Stimulated activated CD4-positive, alpha-beta T cell treated with anti-CD3 and anti-CD28 coated beads, Interleukin-15, amount 100 ng/mL, for 24 hours (primary cell): ENCODE measurements around the gene SMIM20.

ENCODE experiments used
- DNase-seq: peaks from one replicate; pipeline ENCODE4 v3.0.0-alpha.2; 2020

SMIM20 gene

DNA sequence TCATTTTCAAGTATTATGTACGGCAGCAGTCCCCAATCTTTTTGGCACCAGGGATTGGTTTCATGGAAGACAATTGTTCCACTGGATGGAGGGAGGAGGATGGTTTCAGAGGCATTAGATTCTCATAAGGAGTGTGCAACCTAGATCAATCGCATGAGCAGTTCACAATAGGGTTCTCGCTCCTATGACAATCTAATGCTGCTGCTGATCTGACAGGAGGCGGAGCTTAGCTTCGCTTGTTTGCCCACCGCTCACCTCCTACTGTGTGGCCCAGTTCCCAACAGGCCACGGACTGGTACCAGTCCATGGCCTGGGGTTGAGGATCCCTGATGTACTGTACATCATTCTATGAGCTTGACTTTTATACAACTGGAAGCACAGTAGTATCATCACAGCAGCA lies 48.4 kb downstream of the SMIM20 start:
- DNase-seq: no peak

DNA sequence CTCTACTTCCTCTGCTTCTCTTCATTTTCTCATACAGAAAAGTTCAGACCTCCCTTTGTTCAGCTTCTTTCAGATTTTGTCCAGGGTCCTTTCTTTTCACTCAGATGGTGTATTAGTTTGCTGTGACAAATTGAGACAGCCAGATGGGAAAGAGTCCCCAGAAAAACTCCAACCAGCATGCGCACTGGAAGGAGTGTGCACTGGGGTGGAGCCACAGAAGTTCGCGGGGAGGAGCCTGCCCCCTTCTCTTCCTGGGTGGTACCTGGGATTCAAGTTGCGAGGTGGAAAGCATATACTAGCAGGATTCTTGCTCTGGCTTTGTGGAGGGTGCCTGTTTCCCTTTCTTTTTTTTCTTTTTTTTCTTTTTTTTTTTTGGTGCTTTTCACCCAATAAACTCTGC lies 51.6 kb downstream of the SMIM20 start:
- DNase-seq: no peak

DNA sequence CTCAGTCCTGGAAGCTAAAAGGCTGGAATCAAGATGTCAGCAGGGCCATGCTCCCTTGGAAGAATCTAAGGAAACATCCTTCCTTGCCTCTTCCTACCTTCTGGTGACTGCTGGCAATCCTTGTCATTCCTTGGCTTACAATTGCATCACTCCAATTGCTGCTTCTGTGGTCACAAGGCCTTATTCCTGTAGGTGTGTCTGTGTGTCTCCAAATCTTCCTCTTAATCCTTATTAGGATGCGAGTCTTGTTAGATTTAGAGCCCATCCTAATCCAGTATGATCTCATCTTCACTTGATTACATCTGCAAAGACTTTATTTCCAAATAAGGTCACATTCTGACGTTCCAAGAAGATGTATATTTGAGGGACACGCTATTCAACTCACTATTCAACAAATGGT lies 52.2 kb downstream of the SMIM20 start:
- DNase-seq: no peak

DNA sequence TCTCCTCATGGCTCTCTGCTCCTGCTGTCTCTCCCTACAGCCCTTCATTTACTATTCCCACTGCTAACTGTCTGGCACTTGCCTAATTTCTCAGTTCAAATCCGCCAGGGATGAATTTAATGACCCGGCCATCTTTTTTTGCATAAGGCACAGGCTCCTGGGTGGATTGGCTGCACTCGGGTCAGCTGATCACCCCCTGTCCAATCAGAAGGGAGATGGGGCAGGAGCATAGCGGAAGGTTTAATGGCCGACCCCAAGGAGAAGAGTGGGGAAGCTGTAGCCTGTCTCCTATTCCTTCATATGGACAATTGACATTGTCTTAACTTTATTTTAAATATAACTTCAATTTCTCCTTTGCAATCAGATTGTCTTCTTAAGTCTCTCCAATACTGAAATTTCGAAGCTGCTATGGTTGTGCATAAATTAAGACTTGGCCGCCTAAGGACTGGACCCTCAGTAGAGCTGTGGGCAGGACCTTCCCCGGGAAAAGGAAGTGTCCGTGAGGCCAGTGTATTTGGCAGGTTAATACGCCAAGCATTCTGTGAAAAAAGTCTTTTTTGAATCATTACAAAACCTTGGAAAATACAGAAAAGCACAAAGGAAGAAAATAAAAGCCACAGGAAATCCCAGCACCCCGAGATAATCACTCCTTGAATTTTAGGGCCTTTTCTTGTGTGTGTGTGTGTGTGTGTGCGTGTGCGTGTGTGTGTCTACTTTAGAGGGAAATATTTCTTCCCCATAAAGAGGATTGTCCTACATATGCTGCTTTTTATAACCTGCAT lies 55.5 kb downstream of the SMIM20 start:
- no peak for DNase-seq

DNA sequence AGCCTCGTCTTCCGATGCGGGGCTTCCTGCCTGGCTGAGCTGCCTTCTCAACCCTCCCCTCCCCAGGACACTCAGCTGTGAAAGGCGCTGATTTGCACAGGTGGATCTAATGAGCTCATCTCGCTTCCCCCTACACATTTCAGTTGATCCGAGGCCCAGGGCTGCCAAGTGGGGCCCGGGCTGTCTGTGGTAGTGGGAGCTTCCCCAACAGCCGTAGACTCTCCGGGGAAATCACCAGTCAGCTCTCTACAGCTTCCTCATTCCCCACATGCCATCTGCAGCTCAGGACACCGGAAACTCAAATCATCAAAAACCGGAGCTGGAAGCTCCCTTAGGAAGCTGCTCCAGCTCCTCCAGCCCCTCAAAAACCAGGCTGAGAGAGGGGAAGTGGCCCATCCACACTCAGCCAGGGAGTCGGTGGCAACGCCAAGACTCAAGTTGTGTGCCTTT lies 56.2 kb downstream of the SMIM20 start:
- no peak for DNase-seq

DNA sequence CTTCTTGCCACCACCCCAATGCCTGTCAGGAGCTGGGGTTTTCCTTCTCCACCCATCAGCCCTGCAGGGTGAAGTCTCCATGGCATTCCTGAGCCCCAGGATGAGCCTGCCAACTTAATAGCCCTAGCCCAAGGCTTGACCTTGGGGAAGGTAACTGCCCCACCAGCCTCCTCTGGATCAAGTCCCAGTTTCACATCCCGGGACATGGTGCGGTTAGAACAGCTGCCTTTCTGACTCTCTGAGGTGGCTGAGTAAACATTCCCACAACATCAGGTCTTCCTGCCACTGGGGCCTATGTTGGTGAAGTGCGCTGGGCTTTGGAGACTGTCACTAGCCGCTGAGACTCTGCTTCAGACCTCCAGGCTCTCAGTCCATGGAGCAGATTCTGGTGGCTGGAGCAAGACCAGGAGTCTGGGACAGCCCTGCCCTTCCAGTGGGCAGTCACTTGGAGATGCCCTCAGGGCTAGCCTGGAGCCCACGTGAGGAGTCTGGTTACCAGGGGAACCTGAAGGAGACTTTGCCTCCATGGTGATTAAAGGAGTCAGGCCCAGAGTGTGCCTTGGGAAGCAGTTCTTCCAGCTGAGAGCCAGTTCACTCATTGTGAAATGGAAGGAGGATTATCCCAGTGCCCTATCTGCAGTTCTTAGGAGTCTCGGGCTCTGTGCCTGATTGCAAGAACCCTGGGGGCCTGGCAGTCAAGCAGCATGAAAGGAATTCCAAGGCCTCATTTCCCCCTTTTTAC lies 56.8 kb downstream of the SMIM20 start:
- DNase-seq: no peak

DNA sequence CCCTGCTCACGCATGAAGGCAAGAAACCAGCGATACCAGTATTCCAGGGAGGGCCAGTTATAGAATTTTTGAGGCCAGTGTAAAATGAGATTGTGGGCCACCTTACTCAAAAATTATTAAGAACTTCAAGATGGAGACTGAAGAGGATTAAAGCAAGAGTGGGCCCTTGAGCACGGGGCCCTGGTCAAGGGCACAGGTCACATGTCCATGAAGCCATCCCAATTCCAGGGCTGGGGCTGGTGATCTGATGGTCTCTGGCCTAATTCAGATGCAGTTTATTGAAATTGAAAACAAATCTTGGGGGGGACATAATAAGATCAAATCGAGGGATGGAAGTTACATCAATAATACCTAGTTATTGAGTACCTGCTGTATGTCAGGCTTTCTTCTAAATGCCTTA lies 58.3 kb downstream of the SMIM20 start:
- DNase-seq: no peak

DNA sequence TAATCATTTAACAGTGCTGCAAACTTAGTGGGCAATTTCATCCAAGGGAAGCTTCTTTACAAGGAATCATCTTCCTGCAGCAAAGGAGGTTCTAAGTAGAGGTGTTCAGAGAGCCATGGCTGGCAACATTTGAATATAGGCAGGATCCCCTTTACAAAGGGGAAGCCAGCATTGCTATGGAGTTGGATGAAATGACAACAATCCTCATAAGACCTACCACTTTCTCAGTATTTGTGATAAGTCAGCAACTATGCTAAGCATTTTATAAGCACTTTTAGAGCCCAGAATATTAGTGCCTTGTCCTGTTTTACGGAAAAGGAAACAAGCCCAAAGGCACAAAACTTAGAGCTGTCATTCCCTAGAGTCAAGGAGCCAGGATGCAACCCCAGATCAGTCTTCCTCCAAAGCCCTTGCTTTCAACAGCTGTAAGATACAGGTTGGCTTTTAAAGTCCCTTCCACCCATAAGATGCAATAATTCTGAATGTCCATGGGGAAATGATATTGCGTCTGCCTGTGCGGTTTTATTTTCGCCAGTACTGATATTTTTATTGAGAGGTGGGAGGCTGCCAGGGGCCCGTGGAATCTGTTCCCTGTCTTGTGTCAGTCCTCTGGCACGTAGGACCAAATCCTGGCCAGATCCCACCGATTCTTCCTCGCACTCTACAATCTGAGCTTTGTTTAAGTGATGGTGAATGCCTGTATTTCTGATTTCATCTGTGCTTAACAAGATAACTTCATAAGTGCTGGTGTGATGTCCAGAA lies 59.1 kb downstream of the SMIM20 start:
- no peak for DNase-seq

DNA sequence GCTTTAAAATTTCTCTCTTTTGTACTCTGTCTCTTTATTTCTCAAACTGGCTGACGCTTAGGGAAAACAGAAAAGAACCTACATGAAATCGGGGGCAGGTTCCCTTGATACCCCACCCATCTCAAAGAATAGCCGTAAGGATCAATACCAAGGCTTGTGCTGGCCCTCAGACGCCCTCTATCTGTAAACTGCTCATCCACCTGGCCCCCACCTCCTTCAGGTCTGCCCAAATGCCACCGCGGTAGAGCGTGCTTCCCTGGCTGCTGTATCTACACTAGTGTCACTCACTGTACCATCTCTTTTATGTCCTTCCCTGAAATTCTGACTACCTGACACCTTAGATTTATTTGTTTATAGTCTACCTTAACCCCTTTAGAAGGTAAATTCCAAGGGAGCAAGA lies 62.8 kb downstream of the SMIM20 start:
- DNase-seq: no peak

DNA sequence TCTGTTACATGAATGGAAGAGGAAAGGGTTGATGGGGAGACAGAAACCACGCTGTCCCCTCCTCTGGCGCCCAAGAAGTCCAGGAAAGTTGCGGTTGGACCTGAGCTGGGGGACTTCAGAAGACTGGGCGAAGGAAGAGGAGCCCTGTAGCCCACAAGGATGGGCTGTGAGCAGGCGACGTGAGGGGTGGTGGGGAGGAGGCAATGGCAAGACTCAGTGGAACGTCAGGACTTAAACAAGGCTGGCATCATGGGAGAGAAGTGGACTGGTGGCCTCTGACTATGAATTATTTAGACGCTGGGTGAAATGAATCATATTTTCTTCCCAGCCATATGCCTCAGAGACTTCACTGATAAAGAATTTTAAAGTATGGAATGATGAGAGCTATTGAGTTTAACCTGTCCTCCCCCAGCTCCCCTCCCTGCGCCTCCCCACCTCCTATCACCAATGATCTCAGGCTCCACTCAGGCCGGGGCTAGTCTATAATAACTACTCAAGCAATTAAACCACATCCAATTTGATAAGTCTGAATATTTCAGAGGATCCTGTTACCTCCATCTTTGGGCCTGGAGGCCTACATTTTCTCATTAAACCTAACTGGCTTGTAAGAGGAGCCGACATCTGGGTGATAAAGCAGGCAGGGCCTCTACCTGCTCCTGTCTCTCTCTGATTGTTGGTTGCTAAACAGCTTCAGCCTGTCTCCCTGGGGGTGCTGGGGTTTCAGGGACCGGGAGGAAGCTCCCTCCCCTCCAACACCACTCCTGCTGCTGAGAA lies 63.6 kb downstream of the SMIM20 start:
- no peak for DNase-seq

DNA sequence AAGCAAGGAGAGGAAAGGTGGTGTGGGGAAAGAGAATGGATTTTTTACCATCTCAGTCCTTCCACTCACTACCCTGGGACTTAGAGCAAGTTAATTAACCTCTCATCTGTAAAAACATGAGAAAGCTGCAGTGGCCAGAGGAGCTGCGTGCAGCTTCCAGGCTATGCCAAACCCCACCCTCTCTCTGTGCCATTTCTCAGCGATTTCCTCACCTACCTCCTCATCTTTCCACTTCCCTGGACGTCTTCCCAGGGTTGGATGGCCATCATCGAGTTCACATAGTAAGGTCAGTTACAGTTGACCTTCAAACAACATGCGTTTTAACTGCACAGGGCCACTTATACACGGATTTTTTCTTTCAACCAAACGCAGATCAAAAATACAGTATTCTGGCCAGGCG lies 64.3 kb downstream of the SMIM20 start:
- no peak for DNase-seq
